SH-SY5Y (cell line): Measurements from ENCODE around the gene USP14.
A peak's percentile ranks its signal among the peaks of the same experiment; 100 is the strongest.

Experiments used
- GATA2 ChIP-seq: IDR thresholded peaks from 2 replicates; pipeline ENCODE4 v1.6.1; 2011; ENCODE audit warnings: mild to moderate bottlenecking, low read depth, low read length
- GATA3 ChIP-seq: IDR thresholded peaks from 2 replicates; pipeline ENCODE4 v1.6.1; 2011; ENCODE audit warnings: low read depth, mild to moderate bottlenecking, low read length, moderate library complexity

The USP14 gene

DNA sequence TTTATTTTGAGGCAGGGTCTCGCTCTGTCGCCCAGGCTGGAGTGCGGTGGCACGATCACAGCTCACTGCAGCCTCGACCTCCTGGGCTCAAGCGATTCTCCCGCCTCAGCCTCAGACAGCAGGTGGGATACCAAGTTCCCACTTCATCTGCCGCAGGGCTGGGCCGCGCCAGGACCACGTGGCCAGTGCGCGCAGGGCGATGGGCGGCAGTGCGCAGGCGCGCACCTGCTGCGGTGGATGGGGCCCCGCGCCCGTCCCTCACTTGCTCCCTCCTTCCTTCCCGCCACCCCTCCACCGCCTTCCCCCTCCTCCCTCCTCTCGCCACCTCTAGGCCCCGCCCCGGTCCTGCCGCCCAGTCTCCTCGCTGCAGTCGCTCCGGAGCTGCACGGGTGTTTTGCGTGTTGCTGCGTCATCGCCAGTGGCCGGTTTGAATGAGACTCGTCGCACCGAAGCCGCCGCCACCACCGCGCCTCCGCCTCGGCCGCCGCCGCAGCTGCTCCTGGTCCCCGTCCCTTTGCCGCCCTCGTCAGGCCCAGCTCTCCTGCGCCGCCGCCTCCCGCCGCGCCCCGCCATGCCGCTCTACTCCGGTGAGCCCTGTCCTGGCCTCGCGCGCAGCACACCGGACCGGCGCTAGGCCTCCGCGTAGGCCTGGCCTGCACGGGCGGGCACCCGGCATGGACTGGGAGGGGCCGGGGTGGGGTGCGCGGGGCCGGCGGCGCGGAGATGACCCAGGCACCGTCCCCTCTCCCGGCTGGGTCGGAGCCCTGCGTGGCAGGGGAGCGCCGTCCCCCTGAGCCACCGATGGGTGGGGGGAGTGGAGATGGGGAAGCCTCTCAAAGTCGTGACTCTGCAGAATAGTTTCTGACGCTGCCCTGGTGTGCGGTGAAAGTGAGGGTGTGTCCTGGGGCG is at the start of gene USP14:
USP14 (plus strand) TSS at position 430 of the 909 bp plus-strand sequence; CDS start at position 572, 142 bp downstream.
- no peak for TF ChIP-seq GATA3
- TF ChIP-seq GATA2: no peak

DNA sequence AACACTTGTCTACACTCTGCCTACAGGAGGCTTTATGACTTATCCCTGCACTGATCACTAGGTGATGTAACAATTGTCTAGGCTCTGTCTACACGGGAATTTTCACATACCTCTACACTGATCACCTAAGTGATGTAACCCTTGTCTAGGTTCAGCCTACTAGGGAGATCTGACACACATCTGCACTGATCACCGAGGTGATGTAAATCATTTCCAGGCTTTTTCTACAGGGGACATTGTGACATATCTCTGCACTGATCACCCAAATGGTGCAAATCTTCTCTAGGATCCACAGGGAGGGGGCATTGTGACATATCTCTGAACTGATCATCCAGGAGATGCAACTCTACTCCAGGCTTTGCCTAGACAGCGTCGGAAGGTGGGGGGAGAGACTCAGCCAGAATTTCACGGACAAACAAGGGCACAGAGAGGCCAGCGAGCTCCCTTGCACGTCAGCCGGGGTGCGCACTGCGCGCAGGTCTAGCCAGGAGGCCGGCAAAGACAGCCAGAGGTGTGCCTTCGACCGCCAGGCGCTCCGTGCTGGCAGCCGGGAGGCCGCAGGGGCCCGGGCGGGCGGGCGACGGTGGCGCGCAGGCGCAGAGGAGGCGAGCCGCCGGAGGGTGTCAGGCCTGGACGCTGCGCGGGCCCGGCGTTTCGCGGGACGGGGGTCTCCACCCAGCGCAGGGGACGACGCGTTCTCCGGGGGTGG is 46.9 kb upstream of the USP14 start:
- TF ChIP-seq GATA2 (peak; percentile 47; the same call in 1 of the 2 replicates), GATA3 (no peak)

DNA sequence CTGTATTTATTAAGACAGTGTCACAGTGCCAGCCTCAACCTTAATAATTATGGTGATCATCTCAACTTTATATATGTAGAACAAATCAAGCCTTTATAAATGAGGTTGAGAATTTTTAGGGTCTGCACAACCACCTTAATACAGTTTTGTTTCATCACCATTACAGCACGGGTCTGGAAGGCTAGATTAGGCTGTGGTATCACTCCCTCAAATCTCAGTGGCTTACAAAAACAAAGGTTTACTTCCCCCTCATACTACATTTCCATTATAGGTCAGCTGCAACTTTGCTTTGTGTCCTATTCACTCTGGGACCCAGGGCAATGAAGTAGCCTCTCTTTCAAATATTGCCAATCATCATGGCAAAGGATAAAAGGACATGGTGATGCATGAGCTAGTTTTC is 23.3 kb upstream of the USP14 start:
- TF ChIP-seq GATA2 (no peak), GATA3 (no peak)

GRCh38 chr18:136433-136832 is 21.9 kb upstream of the USP14 start:
- no peak for TF ChIP-seq GATA2
- TF ChIP-seq GATA3: no peak

GRCh38 chr18:137327-137726 is 21.0 kb upstream of the USP14 start:
- TF ChIP-seq GATA3: no peak
- TF ChIP-seq GATA2: no peak

DNA sequence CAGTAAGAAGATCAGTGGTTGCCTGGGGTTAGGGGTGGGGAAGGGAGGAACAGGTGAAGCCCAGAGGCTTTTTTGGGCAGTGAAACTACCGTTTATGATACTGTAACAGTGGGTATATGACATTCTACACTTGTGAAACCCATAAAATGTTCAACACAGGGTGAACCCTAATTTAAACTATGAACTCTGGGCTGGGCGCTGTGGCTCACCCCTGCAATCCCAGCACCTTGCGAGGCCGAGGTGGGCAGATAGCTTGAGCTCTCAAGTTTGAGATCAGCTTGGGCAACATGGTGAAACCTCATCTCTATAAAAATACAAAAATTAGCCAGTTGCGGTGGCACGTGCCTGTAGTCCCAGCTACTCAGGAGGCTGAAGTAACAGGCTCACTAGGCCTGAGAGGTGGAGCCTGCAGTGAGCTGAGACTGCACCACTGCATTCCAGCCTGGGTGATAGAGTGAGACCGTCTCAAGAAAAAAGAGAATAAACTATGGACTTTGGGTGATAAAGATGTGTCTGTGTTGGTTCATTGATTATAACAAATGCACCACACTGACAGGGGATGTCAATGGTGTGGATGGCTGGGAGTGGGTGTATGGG is 17.6 kb upstream of the USP14 start:
- no peak for TF ChIP-seq GATA3
- TF ChIP-seq GATA2: no peak

DNA sequence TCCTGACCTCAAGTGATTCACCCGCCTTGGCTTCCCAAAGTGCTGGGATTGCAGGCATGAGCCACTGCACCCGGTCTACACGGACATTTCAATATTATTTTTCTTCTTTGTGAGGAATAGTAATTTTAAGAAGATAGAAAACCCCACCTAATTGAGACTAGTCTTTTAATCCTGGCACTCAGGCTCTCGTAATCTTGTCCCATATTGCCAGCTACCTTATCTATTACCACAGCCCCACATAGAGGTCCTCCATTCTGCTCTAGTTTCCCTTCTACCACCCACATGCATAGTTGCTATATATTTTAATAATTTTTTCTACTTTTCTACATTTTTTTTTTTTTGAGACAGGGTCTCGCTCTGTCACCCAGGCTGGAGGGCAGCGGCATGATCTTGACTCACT is 9.5 kb upstream of the USP14 start:
- TF ChIP-seq GATA2 (no peak), GATA3 (no peak)

DNA sequence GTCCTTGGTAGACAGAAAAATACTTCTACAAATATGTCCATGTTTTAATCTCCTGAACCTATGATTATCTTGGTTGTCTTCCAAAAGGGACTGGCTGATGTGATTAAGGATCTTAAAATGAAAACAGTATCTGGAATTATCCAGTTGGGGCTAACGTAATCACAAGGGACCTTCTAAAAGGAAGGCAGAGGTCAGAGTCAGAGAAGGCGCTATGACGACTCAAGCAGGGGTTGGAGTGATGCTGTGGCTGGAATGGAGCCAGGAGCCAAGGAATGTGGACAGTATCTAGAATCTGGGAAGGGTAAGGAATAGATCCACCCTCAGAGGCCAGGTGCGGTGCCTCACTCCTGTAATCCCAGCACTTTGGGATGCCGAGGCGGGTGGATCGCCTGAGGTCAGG is 4.2 kb upstream of the USP14 start:
- TF ChIP-seq GATA3 (no peak), GATA2 (no peak)

DNA sequence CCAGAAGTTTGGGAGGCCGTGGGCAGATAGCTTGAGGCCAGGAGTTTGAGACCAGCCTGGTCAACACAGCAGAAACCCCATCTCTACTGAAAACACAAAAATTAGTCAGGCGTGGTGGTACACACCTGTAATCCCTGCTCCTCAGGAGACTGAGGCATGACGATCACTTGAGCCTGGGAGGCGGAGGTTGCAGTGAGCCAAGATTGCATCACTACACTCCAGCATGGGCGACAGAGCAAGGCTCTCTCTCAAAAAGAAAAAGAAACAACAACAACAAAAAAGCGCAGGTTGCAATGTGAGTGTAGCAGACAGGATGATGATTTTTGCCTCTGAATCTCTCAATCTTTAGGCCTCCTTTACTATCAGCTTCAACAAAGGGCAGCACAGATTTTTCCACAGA is 2.7 kb upstream of the USP14 start:
- TF ChIP-seq GATA3 (no peak), GATA2 (no peak)

DNA sequence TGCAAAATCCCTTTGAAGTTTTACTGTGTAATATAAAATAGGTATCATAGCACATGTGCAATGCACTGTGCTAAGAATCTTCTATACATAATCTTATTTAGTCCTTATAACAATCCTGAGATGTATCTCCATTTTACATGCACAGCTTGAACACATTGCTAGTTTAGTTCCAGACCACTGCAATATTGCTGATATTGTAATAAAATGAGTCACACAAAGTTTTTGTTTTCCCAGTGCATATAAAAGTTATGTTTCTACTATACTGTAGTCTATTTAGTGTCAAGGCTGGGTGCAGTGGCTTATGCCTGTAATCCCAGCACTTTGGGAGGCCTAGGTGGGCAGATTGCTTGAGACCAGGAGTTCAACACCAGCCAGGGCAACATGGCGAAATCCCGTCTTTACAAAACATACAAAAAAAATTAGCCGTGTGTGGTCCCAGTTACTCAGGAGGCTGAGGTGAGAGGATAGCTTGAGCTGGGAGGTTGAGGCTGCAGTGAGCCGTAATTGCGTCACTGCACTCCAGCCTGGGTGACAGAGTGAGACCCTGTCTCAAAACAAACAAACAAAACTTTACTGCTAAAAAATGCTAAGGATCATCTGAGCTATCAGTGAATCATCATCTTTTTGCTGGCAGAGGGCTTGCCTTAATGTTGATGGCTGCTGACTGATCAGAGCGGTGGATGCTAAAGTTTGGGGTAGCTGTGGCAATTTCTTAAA is 1.7 kb upstream of the USP14 start:
- TF ChIP-seq GATA3: no peak
- TF ChIP-seq GATA2: no peak

DNA sequence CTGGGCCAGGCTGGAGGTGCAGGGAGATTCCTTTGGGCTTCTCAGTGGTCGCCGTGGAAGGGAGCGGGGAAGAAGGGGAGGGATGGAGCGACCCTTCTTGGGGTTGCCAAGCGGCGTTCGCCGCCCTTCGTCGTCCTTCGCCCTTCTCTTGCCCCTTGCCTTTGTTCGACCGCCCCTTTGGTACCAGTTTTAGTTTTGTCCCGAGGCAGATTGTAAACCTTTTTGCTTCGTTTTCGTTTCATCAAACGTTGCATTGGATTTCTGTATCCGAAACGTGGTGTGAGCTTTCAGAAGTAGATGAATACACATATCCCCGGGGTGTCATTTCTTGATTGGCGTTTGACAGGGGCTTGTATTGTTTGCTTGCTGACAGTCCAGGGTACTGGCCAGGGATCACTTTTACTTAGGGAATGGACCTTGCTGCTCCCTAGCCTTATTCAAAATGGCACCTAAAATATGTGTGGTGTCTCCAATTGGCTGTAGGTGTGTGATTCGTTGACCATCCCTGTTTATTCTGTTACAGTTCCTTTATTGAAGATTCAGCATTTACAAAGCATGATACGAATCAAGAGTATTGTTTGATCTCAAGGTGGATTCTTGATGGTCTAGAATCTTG is 788 bp downstream of the USP14 start:
- no peak for TF ChIP-seq GATA3

GRCh38 chr18:159933-160332 is 1.6 kb downstream of the USP14 start:
- no peak for TF ChIP-seq GATA2
- TF ChIP-seq GATA3: no peak

DNA sequence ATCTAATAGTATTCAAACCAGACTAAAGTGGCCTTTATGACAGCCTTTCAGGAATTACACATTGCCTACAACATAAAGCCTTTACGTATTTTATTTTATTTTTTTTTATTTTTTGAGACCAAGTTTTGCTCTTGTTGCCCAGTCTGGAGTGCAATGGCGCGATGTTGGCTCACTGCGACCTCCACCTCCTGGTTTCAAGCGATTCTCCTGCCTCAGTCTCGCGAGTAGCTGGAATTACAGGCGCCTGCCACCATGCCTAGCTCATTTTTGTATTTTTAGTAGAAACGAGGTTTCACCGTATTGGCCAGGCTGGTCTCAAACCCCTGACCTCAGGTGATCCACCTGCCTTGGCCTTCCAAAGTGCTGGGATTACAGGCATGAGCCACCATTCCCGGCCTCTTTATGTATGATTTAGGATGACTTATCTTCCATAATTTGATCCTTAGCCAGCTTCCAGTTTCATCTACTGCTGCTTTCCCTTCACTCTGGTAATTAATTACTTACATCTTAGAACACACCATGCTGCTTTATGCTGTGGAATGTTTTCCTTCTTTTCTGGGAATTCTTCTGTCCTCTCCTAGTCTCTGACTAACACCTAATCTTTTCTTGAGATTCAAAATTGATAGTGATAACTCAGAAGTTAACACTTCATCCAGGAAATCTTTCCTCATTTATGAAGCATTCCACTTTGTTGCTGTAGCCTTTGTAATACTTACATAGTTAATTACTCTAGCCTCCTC is 2.6 kb downstream of the USP14 start:
- TF ChIP-seq GATA3: no peak
- TF ChIP-seq GATA2: no peak
